OCI-LY1 (cell line): ENCODE results near the gene KLHL29.

Source experiments
- EZH2 ChIP-seq: fragments of 200-600 bp; sonication (generic), shearing (Covaris generic); IDR thresholded peaks from 2 replicates; pipeline ENCODE4 v1.8.0; 2017; ENCODE audit warnings: borderline replicate concordance, mixed run types, mild to moderate bottlenecking, antibody characterized with exemption, low read length, moderate library complexity, mixed read lengths
- TF ChIP-seq, protein P1 (sequence below): fragments of 200-600 bp; sonication (generic), shearing (Covaris generic); IDR thresholded peaks from 2 replicates; pipeline ENCODE4 v1.5.1; 2017; ENCODE audit warnings: mild to moderate bottlenecking, antibody characterized with exemption, low read length, moderate library complexity, mixed read lengths

- TF ChIP-seq, protein P1, sequence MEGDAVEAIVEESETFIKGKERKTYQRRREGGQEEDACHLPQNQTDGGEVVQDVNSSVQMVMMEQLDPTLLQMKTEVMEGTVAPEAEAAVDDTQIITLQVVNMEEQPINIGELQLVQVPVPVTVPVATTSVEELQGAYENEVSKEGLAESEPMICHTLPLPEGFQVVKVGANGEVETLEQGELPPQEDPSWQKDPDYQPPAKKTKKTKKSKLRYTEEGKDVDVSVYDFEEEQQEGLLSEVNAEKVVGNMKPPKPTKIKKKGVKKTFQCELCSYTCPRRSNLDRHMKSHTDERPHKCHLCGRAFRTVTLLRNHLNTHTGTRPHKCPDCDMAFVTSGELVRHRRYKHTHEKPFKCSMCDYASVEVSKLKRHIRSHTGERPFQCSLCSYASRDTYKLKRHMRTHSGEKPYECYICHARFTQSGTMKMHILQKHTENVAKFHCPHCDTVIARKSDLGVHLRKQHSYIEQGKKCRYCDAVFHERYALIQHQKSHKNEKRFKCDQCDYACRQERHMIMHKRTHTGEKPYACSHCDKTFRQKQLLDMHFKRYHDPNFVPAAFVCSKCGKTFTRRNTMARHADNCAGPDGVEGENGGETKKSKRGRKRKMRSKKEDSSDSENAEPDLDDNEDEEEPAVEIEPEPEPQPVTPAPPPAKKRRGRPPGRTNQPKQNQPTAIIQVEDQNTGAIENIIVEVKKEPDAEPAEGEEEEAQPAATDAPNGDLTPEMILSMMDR = no peak
- TF ChIP-seq EZH2 = no peak
These were observed 30.0 kb upstream of the KLHL29 start for GRCh38 chr2:23355001-23355400.
